Smooth muscle cell (in vitro differentiated cells): Measurements from ENCODE around the gene EXOG. TPM values are rescaled to one million over a fixed set of nuclear protein-coding genes. Genes with fewer than 3 reads are reported as not detected.

Source experiments
- DNase-seq: peaks from one replicate; lab custom pipeline; 2025; ENCODE audit not compliant: unreplicated experiment; lab: John Stamatoyannopoulos, UW
- H2AFZ ChIP-seq: fragments of 200-600 bp; sonication (generic); 2 replicates; pipeline ENCODE4 v1.6.0; 2016; ENCODE audit warnings: antibody characterized with exemption, low read depth, mild to moderate bottlenecking
- H3F3A ChIP-seq: fragments of 200-600 bp; sonication (generic); 2 replicates; pipeline ENCODE4 v1.6.0; 2017; ENCODE audit warnings: antibody characterized with exemption, low read depth
- H3K27ac ChIP-seq: fragments of 200-600 bp; sonication (generic); 2 replicates; pipeline ENCODE4 v1.5.1; 2016; ENCODE audit warnings: low read depth, mild to moderate bottlenecking
- H3K27me3 ChIP-seq: fragments of 200-600 bp; sonication (generic); 2 replicates; pipeline ENCODE4 v1.6.1; 2016; ENCODE audit warnings: low read depth, mild to moderate bottlenecking
- H3K36me3 ChIP-seq: fragments of 200-600 bp; sonication (generic); 2 replicates; pipeline ENCODE4 v1.5.1; 2016; ENCODE audit warnings: low read depth
- H3K4me1 ChIP-seq: fragments of 200-600 bp; sonication (generic); 2 replicates; pipeline ENCODE4 v1.5.1; 2016; ENCODE audit warnings: low read depth
- H3K4me2 ChIP-seq: fragments of 200-600 bp; sonication (generic); 2 replicates; pipeline ENCODE4 v1.6.0; 2016; ENCODE audit warnings: mild to moderate bottlenecking
- H3K4me3 ChIP-seq: fragments of 200-600 bp; sonication (generic); 2 replicates; pipeline ENCODE4 v1.5.1; 2016; ENCODE audit warnings: mild to moderate bottlenecking
- H3K79me2 ChIP-seq: fragments of 200-600 bp; sonication (generic); 2 replicates; pipeline ENCODE4 v1.6.0; 2016; ENCODE audit warnings: low read depth, mild to moderate bottlenecking
- H3K9ac ChIP-seq: fragments of 200-600 bp; sonication (generic); 2 replicates; pipeline ENCODE4 v1.6.0; 2016; ENCODE audit warnings: low read depth
- H3K9me3 ChIP-seq: fragments of 200-600 bp; sonication (generic); replicated peaks from 2 replicates; pipeline ENCODE4 v1.5.1; 2016; ENCODE audit warnings: low read depth
- H4K20me1 ChIP-seq: fragments of 200-600 bp; sonication (generic); 2 replicates; pipeline ENCODE4 v1.6.0; 2016; ENCODE audit warnings: low read depth
- WGBS: methylation state at CpG from one replicate; pipeline ENCODE4 v1.1.7; 2016; ENCODE audit warnings: low lambda C conversion rate; 5-methylcytosine and 5-hydroxymethylcytosine counted together
- polyA plus RNA-seq: library from polyadenylated mRNA; unstranded; fragments of >200 nt; fragmentation: Nextera tagmentation; extraction: Ambion mirVana; gene quantifications from 2 replicates; pipeline ENCODE4 v1.2.1, GENCODE V29; 2016
- total RNA-seq: library from RNA; depleted of rRNA; stranded (reverse); fragments of >200 nt; gene quantifications from 2 replicates; pipeline ENCODE4 v1.2.3, GENCODE V29; 2014
- TF ChIP-seq, protein P1 (sequence below): fragments of 200-600 bp; sonication (generic); IDR thresholded peaks from 2 replicates; pipeline ENCODE4 v1.5.1; 2017; ENCODE audit warnings: borderline replicate concordance, mild to moderate bottlenecking, antibody characterized with exemption; ENCODE audit not compliant: insufficient read depth, poor library complexity, severe bottlenecking

EXOG gene
- total and polyA plus RNA-seq, 2 experiments from 2014 or later, result 3.9 to 5.2 TPM

GRCh38 chr3:38482951-38483350, 13.2 kb upstream of the EXOG start:
- 87% methylated on average over 10 of the region's 10 CpGs for WGBS
- Histone ChIP-seq H3K27me3 (no peaks in the 10 kb centered on the region), H3K4me3 (no peak overlapping the region), H3K4me1 (no peaks in the 10 kb centered on the region), H4K20me1 (no peaks in the 10 kb centered on the region), H3K4me2 (no peak overlapping the region), H3K27ac (no peak overlapping the region), H3K36me3 (no peaks in the 10 kb centered on the region), H3F3A (no peaks in the 10 kb centered on the region), H3K79me2 (no peaks in the 10 kb centered on the region), H3K9ac (no peak overlapping the region), H3K9me3 (no peaks in the 10 kb centered on the region), H2AFZ (no peak overlapping the region)
- TF ChIP-seq, protein P1, sequence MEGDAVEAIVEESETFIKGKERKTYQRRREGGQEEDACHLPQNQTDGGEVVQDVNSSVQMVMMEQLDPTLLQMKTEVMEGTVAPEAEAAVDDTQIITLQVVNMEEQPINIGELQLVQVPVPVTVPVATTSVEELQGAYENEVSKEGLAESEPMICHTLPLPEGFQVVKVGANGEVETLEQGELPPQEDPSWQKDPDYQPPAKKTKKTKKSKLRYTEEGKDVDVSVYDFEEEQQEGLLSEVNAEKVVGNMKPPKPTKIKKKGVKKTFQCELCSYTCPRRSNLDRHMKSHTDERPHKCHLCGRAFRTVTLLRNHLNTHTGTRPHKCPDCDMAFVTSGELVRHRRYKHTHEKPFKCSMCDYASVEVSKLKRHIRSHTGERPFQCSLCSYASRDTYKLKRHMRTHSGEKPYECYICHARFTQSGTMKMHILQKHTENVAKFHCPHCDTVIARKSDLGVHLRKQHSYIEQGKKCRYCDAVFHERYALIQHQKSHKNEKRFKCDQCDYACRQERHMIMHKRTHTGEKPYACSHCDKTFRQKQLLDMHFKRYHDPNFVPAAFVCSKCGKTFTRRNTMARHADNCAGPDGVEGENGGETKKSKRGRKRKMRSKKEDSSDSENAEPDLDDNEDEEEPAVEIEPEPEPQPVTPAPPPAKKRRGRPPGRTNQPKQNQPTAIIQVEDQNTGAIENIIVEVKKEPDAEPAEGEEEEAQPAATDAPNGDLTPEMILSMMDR, result no peak
- DNase-seq, result no peak

- no peak overlapping the region for H2AFZ ChIP-seq
- no peak overlapping the region for H3K27ac ChIP-seq
- H3K4me2 ChIP-seq, result no peak overlapping the region
- H3K27me3 ChIP-seq, result no peaks in the 10 kb centered on the region
- no peaks in the 10 kb centered on the region for H3F3A ChIP-seq
- H3K4me1 ChIP-seq, result no peaks in the 10 kb centered on the region
- H3K36me3 ChIP-seq, result no peaks in the 10 kb centered on the region
- no peaks in the 10 kb centered on the region for H3K9me3 ChIP-seq
- no peaks in the 10 kb centered on the region for H4K20me1 ChIP-seq
- no peak overlapping the region for H3K9ac ChIP-seq
- 91% methylated on average over 3 of the region's 3 CpGs for WGBS
- H3K79me2 ChIP-seq, result no peaks in the 10 kb centered on the region
- H3K4me3 ChIP-seq, result no peak overlapping the region
- TF ChIP-seq, protein P1, result no peak
- DNase-seq, result no peak
Observed at GRCh38 chr3:38487323-38487722, 8.8 kb upstream of the EXOG start.

GRCh38 chr3:38488949-38489348, 7.2 kb upstream of the EXOG start:
- H3K4me2 ChIP-seq, result no peak overlapping the region

DNA sequence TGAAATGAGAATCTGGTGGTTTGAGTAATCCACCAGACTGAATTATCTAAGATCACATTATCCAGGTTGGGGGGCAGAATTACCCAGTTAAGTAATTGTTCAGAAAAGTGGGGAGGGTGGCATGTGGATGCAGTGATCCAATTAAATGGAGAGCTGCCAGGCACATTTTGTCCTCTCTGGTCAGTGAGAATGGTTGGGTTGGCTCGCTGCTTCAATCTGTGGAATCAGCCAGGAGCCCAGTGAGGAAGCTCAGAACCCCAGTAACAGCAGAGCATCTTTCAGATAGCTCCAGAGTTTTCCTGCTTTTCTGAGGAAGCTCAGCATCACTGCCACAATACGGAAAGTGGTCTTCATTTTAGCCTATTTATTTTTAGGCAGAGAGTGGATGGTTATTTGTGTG, 6.4 kb upstream of the EXOG start:
- Histone ChIP-seq H3K79me2 (no peaks in the 10 kb centered on the region), H3K4me1 (no peaks in the 10 kb centered on the region), H3K4me2 (no peak overlapping the region), H3K27me3 (no peaks in the 10 kb centered on the region), H3K36me3 (no peaks in the 10 kb centered on the region), H3K9me3 (no peaks in the 10 kb centered on the region), H3K9ac (no peak overlapping the region), H3K27ac (no peak overlapping the region), H3K4me3 (no peak overlapping the region), H4K20me1 (no peaks in the 10 kb centered on the region), H2AFZ (no peak overlapping the region), H3F3A (no peaks in the 10 kb centered on the region)
- no peak for DNase-seq
- WGBS, result 95% methylated on average over 2 of the region's 2 CpGs
- TF ChIP-seq, protein P1, result no peak

More at GRCh38 chr3:38488949-38489348, 7.2 kb upstream of the EXOG start:
- H3K27ac ChIP-seq, result no peak overlapping the region
- DNase-seq, result no peak
- H3K9ac ChIP-seq, result no peak overlapping the region
- no peaks in the 10 kb centered on the region for H3F3A ChIP-seq
- H2AFZ ChIP-seq, result no peak overlapping the region
- no peak overlapping the region for H3K4me3 ChIP-seq
- H3K27me3 ChIP-seq, result no peaks in the 10 kb centered on the region
- no peaks in the 10 kb centered on the region for H3K79me2 ChIP-seq
- H4K20me1 ChIP-seq, result no peaks in the 10 kb centered on the region
- H3K36me3 ChIP-seq, result no peaks in the 10 kb centered on the region
- TF ChIP-seq, protein P1, result no peak
- no peaks in the 10 kb centered on the region for H3K9me3 ChIP-seq
- H3K4me1 ChIP-seq, result no peaks in the 10 kb centered on the region
- 97% methylated on average over 2 of the region's 2 CpGs for WGBS
